GM18505 (cell line): ENCODE measurements around the gene LY9.

Source experiments
- ATAC-seq: cut with Tn5 transposase; IDR thresholded peaks from one replicate; pipeline ENCODE4 v1.9.1; 2021; ENCODE audit not compliant: unreplicated experiment
- POLR2A ChIP-seq: IDR thresholded peaks from 4 replicates; pipeline ENCODE4 v1.6.1; 2011; ENCODE audit warnings: borderline replicate concordance; ENCODE audit not compliant: insufficient read depth, insufficient read length; ENCODE audit errors: extremely low read depth

Gene LY9, protein sequence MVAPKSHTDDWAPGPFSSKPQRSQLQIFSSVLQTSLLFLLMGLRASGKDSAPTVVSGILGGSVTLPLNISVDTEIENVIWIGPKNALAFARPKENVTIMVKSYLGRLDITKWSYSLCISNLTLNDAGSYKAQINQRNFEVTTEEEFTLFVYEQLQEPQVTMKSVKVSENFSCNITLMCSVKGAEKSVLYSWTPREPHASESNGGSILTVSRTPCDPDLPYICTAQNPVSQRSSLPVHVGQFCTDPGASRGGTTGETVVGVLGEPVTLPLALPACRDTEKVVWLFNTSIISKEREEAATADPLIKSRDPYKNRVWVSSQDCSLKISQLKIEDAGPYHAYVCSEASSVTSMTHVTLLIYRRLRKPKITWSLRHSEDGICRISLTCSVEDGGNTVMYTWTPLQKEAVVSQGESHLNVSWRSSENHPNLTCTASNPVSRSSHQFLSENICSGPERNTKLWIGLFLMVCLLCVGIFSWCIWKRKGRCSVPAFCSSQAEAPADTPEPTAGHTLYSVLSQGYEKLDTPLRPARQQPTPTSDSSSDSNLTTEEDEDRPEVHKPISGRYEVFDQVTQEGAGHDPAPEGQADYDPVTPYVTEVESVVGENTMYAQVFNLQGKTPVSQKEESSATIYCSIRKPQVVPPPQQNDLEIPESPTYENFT

DNA sequence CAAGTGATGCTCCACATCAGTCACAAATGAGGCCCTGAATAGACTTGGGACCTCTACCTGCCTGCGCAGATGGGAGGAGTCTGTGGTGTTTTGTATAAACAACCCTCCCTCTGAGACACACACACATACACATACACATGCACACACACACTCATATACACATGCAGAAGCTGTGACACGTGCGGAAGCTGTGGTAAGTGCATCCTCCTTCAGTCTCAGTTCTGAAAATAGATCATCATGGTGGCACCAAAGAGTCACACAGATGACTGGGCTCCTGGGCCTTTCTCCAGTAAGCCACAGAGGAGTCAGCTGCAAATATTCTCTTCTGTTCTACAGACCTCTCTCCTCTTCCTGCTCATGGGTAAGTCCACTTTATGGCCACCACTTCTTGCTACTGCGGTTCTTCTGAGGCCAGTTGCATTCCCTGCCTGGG, at the start of gene LY9:
Gene LY9, plus strand, starts transcription at position 224 of the 433 bp plus-strand sequence. Its CDS starts 14 bp downstream, at position 238.
- ATAC-seq, result peak; percentile 67
- peak; percentile 67 for TF ChIP-seq POLR2A

DNA sequence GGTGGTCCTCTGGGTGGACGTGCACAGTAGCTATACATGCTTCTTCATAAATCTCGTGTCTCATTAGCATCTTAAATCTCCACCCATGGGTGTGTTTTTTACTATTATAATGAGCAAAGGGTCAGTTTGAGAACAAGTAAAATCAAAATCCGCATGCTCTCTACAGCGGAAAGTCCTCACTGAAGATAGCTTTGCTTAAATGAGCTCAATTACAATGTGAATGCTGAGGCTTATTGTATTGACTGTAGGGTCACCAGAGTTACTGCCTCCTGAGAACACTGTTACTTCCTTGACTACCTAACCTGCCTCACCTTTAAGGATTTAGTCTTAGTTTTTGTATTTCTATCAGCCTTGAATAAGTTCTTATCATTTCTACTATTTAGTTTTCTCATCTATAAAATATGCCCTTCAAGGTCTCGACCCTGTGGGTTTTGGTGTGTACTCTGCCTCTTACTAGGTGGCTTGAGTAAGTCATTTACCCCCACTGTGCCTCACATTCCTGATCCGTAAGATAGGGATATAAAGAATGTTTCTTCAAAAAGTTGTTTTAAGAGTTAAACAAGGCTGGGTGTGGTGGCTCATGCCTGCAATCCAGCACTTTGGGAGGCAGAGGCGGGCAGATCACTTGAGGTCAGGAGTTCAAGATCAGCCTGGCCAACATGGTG, 49.0 kb upstream of the LY9 start:
- no peak for ATAC-seq
- no peak for TF ChIP-seq POLR2A

DNA sequence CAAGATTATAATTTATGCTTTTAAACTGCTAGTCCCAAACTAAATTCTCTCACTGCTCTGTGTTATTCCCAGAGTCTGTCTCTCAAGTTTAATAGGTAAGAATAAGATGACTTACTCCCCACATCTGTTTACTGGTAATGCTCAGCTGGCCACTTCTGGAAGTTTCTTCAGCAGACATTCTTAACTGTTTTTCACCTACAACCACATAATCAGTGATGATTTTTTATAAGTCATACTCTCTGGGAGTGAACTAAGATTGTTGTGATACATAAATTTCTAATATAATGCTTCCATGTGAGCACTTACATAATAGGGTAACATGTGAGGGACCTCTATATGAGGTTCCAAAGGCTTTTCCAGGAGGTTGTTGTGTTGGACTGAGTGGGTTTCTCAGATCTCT, 48.3 kb upstream of the LY9 start:
- no peak for ATAC-seq
- no peak for TF ChIP-seq POLR2A

DNA sequence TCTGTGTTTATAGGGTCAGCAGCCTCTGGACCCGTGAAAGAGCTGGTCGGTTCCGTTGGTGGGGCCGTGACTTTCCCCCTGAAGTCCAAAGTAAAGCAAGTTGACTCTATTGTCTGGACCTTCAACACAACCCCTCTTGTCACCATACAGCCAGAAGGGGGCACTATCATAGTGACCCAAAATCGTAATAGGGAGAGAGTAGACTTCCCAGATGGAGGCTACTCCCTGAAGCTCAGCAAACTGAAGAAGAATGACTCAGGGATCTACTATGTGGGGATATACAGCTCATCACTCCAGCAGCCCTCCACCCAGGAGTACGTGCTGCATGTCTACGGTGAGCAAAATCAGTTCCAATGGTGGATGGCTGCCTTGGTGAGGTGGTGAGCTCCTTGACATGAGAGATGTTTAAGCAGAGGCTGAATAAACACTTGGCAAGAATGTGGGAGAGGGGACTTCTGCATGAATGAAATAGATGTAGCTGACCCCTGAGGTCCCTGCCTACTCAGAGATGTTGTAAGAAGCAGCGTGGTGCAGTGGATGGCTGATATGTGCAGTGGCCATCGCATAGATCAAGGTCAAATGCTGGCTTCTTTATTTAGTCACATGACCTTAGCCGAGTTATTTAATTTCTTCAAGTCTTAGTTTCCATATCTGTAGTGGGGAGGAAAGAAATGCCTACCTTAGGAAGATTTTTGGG, 47.6 kb upstream of the LY9 start:
- TF ChIP-seq POLR2A, result no peak
- ATAC-seq, result no peak

DNA sequence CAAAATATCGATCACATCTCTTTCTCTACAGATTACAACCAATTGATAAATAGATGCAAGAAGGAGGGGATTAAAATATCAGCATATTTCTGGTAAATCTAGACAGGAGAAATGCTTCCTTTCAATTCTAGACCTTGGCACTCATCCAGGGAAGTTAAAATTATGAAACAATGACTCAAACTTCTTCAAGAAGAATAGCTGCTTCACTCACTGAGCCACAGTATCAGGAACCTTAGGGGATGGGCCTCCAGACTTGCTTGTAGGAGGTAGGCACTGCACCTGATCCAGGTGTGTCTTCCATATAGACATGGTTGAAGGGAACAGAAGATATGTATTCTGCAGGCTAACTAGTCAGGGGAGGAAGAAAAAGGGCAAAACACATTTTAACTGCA, 47.1 kb upstream of the LY9 start:
- ATAC-seq, result no peak
- TF ChIP-seq POLR2A, result peak; percentile 32

DNA sequence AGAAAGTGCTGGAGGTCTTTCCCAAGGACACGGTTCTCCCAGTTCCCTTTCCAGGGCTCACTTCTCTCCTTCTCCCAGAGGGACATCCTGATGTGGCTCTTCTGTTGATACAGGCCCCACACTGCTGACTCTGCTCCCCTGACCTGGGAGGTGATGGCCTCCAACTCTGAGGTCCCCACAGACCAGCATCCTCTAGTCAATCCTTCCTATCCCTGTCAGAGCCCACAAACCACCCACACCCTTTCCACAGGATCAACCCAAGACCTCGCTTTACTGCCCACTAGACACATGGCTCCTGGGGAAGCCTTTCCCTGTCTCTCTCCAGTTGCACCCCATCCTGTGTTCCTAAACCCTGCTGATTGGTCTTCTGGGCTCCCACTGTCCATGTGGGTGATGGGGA, 45.4 kb upstream of the LY9 start:
- no peak for ATAC-seq
- peak; percentile 32 for TF ChIP-seq POLR2A

DNA sequence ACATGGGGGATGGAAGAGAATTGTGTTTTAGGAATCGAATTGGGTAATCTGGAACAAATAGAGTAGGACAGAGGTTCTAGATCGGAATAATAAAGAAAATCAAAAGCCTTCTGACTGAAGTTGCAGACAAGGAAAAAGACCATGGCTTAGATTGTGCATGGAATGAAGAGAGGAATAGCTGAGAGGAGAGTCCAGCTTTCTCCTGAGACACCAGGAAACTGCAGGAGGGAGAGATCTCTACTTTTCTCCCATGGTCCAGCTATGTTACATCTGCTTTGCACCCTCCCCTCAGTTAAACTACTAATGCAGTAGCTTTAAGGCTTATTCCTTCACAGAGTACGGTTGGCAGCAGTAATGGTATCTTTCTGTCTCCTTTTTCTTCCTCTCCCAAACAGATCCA, 43.6 kb upstream of the LY9 start:
- no peak for ATAC-seq
- TF ChIP-seq POLR2A, result no peak

DNA sequence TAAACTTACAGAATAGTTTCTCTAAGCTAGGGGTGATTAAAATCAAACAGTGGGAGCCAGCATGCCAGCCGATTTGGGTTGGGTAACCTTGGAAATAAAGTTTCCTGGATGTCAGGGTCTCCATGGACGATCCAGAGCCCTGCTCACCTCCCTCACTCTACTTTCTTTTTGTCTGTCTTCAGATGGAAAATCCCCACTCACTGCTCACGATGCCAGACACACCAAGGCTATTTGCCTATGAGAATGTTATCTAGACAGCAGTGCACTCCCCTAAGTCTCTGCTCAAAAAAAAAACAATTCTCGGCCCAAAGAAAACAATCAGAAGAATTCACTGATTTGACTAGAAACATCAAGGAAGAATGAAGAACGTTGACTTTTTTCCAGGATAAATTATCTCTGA, 43.0 kb upstream of the LY9 start:
- ATAC-seq, result no peak
- no peak for TF ChIP-seq POLR2A

DNA sequence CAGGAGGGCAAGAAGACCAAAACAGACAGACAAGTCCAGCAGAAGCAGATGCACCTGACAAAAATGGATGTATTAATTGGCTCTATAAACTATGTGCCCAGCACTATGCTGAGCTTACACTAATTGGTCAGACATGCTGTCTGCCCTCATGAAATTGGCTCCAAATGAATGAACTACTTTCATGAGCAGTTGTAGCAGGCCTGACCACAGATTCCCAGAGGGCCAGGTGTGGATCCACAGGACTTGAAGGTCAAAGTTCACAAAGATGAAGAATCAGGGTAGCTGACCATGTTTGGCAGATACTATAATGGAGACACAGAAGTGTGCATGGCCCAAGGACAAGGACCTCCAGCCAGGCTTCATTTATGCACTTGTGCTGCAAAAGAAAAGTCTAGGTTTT, 42.4 kb upstream of the LY9 start:
- TF ChIP-seq POLR2A, result no peak
- no peak for ATAC-seq

DNA sequence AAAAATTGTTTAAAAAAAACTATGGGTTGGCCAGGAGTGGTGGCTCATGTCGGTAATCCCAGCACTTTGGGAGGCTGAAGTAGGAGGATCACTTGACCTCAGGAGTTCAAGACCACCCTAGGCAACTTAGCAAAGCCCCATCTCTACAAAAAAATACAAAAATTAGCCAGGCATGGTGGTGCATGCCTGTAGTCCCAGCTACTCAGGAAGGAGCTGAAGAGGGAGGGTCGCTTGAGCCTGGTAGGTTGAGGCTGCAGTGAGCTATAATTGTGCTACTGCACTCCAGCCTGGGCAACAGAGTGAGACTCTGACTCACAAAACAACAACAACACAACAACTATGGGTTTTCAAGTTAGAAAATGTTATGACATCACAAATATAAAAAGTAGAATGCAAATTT, 40.5 kb upstream of the LY9 start:
- no peak for ATAC-seq
- TF ChIP-seq POLR2A, result no peak

DNA sequence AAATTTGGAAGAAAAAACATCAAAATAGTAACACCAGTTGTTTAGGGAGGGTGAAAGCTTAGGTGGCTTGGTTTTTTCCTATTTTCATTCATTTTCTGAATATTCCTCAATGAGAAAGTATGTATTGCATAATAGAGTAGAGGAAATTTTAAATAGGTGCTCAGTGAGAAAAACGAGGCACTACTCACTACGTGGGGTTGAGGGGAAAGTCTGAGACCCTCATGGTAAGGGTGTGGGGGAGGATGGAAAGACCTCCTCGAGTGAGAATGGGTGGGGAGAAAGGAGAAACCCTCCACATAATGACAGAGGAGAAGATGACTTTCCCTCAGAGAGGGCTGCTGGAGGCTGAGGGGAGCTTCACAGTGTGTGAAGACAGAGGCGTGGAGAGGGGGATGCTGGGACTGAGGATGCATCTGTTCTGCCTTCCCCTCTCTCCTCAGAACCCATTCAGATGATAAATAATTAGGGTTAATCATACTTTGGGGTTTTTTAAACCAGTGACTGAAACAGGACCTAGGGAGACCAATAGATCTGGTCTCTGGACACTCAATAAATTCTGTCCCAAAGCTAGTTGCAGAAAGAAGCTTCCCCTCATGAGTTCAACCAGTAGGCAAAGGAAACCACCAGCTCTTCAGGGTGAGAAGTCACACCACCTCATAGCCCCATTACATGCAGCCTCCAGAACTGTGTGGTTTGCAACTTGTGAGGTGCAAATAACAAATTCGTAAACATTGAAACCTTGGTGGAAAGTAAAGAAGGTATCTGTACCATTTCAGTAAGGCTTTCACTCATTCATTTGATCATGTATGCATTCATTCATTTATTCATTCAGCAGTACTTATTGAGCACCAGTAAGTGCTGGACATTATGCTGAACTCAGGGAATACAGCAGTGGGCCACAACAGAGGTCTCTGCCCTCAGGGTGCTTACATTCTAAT, 39.8 kb upstream of the LY9 start:
- ATAC-seq, result no peak
- TF ChIP-seq POLR2A, result peak; percentile 43

DNA sequence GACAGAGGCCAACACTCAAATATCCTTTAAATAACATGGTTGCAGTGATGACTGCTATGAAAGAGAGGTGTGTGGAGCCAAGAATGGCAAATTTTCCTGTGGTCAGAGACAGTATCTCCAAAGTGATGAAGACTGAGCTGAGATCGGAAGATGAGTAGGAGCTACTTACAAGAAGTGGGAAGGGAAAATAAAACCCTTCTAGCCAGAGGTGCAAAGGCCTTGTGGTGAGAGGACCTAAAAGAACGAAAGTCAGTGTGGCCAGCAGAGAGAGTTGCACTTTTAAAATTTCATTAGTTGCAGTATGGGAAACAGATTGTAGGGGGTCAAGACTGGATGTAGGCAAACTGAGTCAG, 39.1 kb upstream of the LY9 start:
- ATAC-seq, result no peak
- no peak for TF ChIP-seq POLR2A
